ENCODE data around the gene RFX1.

DNA sequence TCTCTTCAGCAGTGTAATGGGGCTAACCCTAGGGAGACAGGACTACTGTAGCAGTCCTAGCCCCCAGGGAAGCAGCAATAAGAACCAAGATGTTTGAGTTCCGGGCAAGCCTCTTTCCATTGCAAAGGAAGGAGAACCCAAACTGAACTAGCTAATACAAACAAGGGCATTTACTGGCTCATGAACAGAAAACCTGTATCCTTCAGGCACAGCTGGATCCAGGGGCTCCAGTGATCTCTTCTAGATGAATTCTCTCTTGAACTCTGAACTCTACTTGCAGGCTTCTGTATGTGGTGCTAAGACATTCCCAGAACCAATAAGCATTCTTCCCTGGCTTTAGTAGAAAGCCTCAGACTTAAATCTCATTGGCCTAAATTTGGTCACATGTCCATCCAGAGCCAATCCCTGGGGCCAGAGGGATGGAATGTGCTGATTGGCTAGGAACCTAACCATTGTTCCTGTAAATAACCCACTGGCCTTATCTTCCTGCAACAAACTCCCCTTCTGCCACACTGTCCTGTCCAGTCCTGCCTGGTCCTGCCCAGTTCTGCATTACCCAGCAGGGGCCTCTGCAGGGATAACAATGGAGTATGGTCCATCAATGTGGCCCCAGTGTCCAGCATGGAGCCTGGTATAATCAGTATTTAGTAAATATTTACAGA lies 64.0 kb downstream of the RFX1 start:
- TF ChIP-seq CTCF (IDR thresholded peaks at IDR 0.05) (no peak), POLR2A (IDR thresholded peaks at IDR 0.05) (no peak)
